K562 (cell line): ENCODE data around the gene APOM. TPM values are rescaled to one million over a fixed set of nuclear protein-coding genes. Genes with fewer than 3 reads are reported as not detected.
A peak's percentile ranks its signal among the peaks of the same experiment; 100 is the strongest.

Experiments used
- HMG20B ChIP-seq: fragments of 250-450 bp; sonication (Bioruptor Pico); IDR thresholded peaks from 2 replicates; pipeline ENCODE4 v1.5.0; 2021; ENCODE audit warnings: mild to moderate bottlenecking
- IRF2 ChIP-seq: sonication (generic); formaldehyde crosslinking; IDR thresholded peaks from 2 replicates; pipeline ENCODE4 v1.8.1; 2022; ENCODE audit warnings: mild to moderate bottlenecking, missing genetic modification reagents
- LCOR ChIP-seq: sonication (generic); formaldehyde crosslinking; IDR thresholded peaks from 2 replicates; pipeline ENCODE4 v1.8.0; 2022; ENCODE audit warnings: mild to moderate bottlenecking, missing genetic modification reagents
- MBD2 ChIP-seq: sonication (generic); IDR thresholded peaks from 2 replicates; pipeline ENCODE4 v1.6.1; 2016; ENCODE audit warnings: low read depth, borderline replicate concordance
- NFRKB ChIP-seq: fragments of 450-650 bp; IDR thresholded peaks from 2 replicates; pipeline ENCODE4 v1.6.1; 2016; ENCODE audit warnings: low read depth
- RBM39 ChIP-seq: fragments of 200-400 bp; formaldehyde crosslinking; optimal IDR thresholded peaks from 2 replicates; pipeline ENCODE3; 2018; ENCODE audit warnings: low read depth, low read length
- SRF ChIP-seq, 2 experiments: fragments of 250-450, 450-650 bp in 1 of 2; sonication (Bioruptor Pico) in 1 of 2; sonication (generic) in 1 of 2; formaldehyde crosslinking; IDR thresholded peaks; 2 replicates each; pipeline versions ENCODE4 v1.5.0 to v1.5.1; 2020 to 2022; ENCODE audit warnings: mild to moderate bottlenecking in 1 of 2, missing genetic modification reagents in 1 of 2
- ZBTB26 ChIP-seq: fragments of 450-650 bp; formaldehyde crosslinking; IDR thresholded peaks from 2 replicates; pipeline ENCODE4 v1.4.0; 2022; ENCODE audit warnings: missing genetic modification characterization
- ZFP36 ChIP-seq: fragments of 150-350 bp; IDR thresholded peaks from 2 replicates; pipeline ENCODE4 v1.6.1; 2018; ENCODE audit warnings: low read length, low read depth; ENCODE audit not compliant: partially characterized antibody
- ZKSCAN1 ChIP-seq: fragments of 150-350 bp; IDR thresholded peaks from 2 replicates; pipeline ENCODE4 v1.6.1; 2016; ENCODE audit warnings: low read depth, low read length
- ZMIZ1 ChIP-seq, 2 experiments: fragments of 150-350 bp in 1 of 2; IDR thresholded peaks; 2 replicates each; pipeline ENCODE4 v1.6.1; 2012 to 2016; ENCODE audit warnings: low read depth in 2 of 2, low read length in 2 of 2, mild to moderate bottlenecking in 1 of 2, moderate library complexity in 1 of 2
- ZNF507 ChIP-seq: conservative IDR thresholded peaks from 2 replicates; pipeline ENCODE4 v1.6.1; 2017; ENCODE audit warnings: missing genetic modification characterization, missing compliant biosample characterization
- ZNF518B ChIP-seq: fragments of 250-450 bp; sonication (Bioruptor Pico); IDR thresholded peaks from 2 replicates; pipeline ENCODE4 v1.5.0; 2021; ENCODE audit warnings: mild to moderate bottlenecking, moderate library complexity
- ZNF57 ChIP-seq: fragments of 450-650 bp; formaldehyde crosslinking; IDR thresholded peaks from 2 replicates; pipeline ENCODE4 v1.4.0; 2020; ENCODE audit warnings: mild to moderate bottlenecking, moderate library complexity
- ZNF785 ChIP-seq: fragments of 250-450 bp; sonication (Bioruptor Pico); IDR thresholded peaks from 2 replicates; pipeline ENCODE4 v1.4.0; 2020; ENCODE audit warnings: mild to moderate bottlenecking
- polyA plus RNA-seq, 8 experiments: library from polyadenylated mRNA; depleted of rRNA in 4 of 8; stranded (reverse) in 5 of 8; unstranded in 3 of 8; fragments of >200 nt; fragmentation: Nextera tagmentation in 2 of 8; fragmentation: Illumina TruSeq in 1 of 8; extraction: Ambion mirVana in 2 of 8; extraction: Trizol in 1 of 8; gene quantifications; 2 replicates each; pipeline versions ENCODE4 v1.2.1 to v1.2.3, GENCODE V29; 2011 to 2014; ENCODE audit warnings: inconsistent platforms in 1 of 8, missing spikeins in 1 of 8
- total RNA-seq, 7 experiments: library from RNA; depleted of rRNA in 6 of 7; stranded (reverse); fragments of >200 nt in 6 of 7; fragmentation: Illumina TruSeq in 2 of 7; extraction: Trizol in 2 of 7; gene quantifications; 2 replicates each; pipeline versions ENCODE4 v1.2.1 to v1.2.3, GENCODE V29; 2011 to 2021; ENCODE audit warnings: low replicate concordance in 1 of 7
- TF ChIP-seq, protein P1 (sequence below): fragments of 250-450 bp; sonication (Bioruptor Pico); IDR thresholded peaks from 2 replicates; pipeline ENCODE4 v1.5.0; 2020; ENCODE audit warnings: mild to moderate bottlenecking
- TF ChIP-seq, protein P2 (sequence below): sonication (generic); formaldehyde crosslinking; IDR thresholded peaks from 2 replicates; pipeline ENCODE4 v1.8.0; 2022; ENCODE audit warnings: mild to moderate bottlenecking, missing genetic modification reagents

APOM gene
- total and polyA plus RNA-seq, 9 of the 15 experiments (the other 6 are each of a cell fraction or from before 2014, with no cell fraction given): 5.7 to 24.3 (median 10.4) TPM

GRCh38 chr6:31665501-31666336 is 10.0 kb downstream of the APOM start, which contains the start of gene CSNK2B (continued):
- TF ChIP-seq ZNF518B (no peak), IRF2 (CRISPR knock-in tag) (no peak), LCOR (CRISPR knock-in tag) (peak; percentile 67; the same call in 1 of the 2 replicates), ZBTB26 (CRISPR knock-in tag) (0 out of 2 replicates have a peak, but pooled peaks have one; percentile 18), ZFP36 (peak; percentile 22), ZMIZ1 (IDR thresholded peaks at IDR 0.05; ENCODE audit: low read depth in 2 of 2, low read length in 2 of 2) (peak in 1 of 2 experiments; percentile 43; a peak in 2 of 4 replicates), RBM39 (peak; percentile 78), HMG20B (CRISPR knock-in tag) (no peak), MBD2 (no peak), SRF (CRISPR knock-in tag; IDR thresholded peaks at IDR 0.05) (peak; percentile 70 to 97), ZNF785 (CRISPR knock-in tag) (0 out of 2 replicates have a peak, but pooled peaks have one; percentile 17), ZNF57 (CRISPR knock-in tag) (peak; percentile 82; the same call in 1 of the 2 replicates), NFRKB (peak; percentile 94), ZKSCAN1 (0 out of 2 replicates have a peak, but pooled peaks have one; percentile 29), ZNF507 (tag) (no peak)
- TF ChIP-seq, protein P1, sequence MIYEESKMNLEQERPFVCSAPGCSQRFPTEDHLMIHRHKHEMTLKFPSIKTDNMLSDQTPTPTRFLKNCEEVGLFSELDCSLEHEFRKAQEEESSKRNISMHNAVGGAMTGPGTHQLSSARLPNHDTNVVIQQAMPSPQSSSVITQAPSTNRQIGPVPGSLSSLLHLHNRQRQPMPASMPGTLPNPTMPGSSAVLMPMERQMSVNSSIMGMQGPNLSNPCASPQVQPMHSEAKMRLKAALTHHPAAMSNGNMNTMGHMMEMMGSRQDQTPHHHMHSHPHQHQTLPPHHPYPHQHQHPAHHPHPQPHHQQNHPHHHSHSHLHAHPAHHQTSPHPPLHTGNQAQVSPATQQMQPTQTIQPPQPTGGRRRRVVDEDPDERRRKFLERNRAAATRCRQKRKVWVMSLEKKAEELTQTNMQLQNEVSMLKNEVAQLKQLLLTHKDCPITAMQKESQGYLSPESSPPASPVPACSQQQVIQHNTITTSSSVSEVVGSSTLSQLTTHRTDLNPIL (CRISPR knock-in tag): no peak
- TF ChIP-seq, protein P2, sequence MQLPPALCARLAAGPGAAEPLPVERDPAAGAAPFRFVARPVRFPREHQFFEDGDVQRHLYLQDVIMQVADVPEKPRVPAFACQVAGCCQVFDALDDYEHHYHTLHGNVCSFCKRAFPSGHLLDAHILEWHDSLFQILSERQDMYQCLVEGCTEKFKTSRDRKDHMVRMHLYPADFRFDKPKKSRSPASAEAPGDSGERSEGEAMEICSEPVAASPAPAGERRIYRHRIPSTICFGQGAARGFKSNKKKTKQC (CRISPR knock-in tag): peak; percentile 9
